HG03135 (cell line): ENCODE measurements around the gene KIF3C.
"Not testable (repeated sequence)": the region's sequence is repeated elsewhere in the genome, so short reads cannot be mapped to it uniquely, and the experiment has no call there.

ENCODE experiments used
- ATAC-seq: cut with Tn5 transposase; IDR thresholded peaks from one replicate; pipeline ENCODE4 v1.9.1; 2021; ENCODE audit warnings: mild to moderate bottlenecking, moderate library complexity; ENCODE audit not compliant: unreplicated experiment

KIF3C gene

GRCh38 chr2:25982273-25982967 lies at the start of gene KIF3C:
KIF3C (minus strand) TSS chr2:25982497; CDS start chr2:25981917, 580 bp downstream.
- peak; percentile 74 for ATAC-seq

- not testable (repeated sequence) for ATAC-seq
These were observed 45.8 kb upstream of the KIF3C start for GRCh38 chr2:26028083-26028482.

GRCh38 chr2:26025509-26025908 lies 43.2 kb upstream of the KIF3C start:
- ATAC-seq = no peak

GRCh38 chr2:26024260-26024659 lies 42.0 kb upstream of the KIF3C start:
- no peak for ATAC-seq

GRCh38 chr2:26020231-26020640 lies 37.9 kb upstream of the KIF3C start:
- no peak for ATAC-seq

- no peak for ATAC-seq
These were observed 36.1 kb upstream of the KIF3C start for GRCh38 chr2:26018184-26019055.

GRCh38 chr2:26017464-26018183 lies 35.3 kb upstream of the KIF3C start:
- no peak for ATAC-seq

GRCh38 chr2:26016706-26017045 lies 34.4 kb upstream of the KIF3C start:
- not testable (repeated sequence) for ATAC-seq

- no peak for ATAC-seq
These were observed 33.9 kb upstream of the KIF3C start for GRCh38 chr2:26016012-26016705.

GRCh38 chr2:26013668-26014067 lies 31.4 kb upstream of the KIF3C start:
- no peak for ATAC-seq

GRCh38 chr2:26011990-26012856 lies 29.9 kb upstream of the KIF3C start:
- no peak for ATAC-seq

- no peak for ATAC-seq
These were observed 29.3 kb upstream of the KIF3C start for GRCh38 chr2:26011609-26011989.

GRCh38 chr2:26010943-26011342 lies 28.6 kb upstream of the KIF3C start:
- ATAC-seq = no peak

GRCh38 chr2:26009567-26009963 lies 27.3 kb upstream of the KIF3C start:
- ATAC-seq = no peak

- no peak for ATAC-seq
These were observed 26.7 kb upstream of the KIF3C start for GRCh38 chr2:26008851-26009566.

- no peak for ATAC-seq
These were observed 25.8 kb upstream of the KIF3C start for GRCh38 chr2:26008095-26008494.

- no peak for ATAC-seq
These were observed 20.5 kb upstream of the KIF3C start for GRCh38 chr2:26002632-26003310.

GRCh38 chr2:26001743-26002351 lies 19.6 kb upstream of the KIF3C start:
- no peak for ATAC-seq
